ENCODE data around the gene UBE2V1.

The UBE2V1 gene

DNA sequence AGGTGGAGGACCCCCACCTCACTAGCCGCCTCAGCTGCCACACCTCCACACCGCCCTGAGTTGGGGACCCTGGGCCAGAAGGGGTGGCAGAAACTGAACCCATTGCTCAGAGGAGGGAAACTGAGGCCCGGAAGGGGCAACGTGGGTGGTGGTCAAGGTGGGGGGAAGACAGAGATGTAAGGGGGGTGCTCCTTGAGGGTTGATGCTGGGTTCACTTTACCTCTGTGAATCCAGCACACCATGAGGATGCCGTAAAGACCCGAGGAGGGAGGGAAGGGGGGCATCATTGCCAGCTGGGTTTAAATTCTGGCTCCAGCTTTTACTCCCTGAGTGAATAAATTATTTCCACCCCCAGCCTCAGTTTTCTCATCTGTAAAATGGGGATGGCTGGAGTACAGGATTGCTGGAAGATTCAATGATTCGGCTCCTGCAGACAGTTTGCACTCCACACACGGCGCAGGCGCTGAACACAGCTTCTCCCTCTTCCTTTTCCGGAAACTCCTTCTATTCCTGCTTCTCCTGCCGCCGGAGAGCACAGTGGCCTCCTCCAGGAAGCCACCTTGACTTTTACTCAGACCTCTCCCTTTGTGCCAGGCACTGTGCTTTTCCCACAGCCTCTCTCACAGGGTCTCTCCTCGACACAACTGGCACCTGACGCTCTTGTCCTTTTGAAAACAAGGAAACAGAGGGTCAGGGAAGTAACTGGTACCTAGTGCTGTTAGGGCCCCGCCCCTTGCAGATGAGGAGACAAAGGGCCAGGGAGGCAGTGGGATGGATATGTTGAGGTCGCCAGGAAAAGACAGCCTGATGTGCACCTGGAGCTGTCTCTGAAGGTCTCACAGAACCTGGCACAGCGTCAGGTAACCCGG lies 59.4 kb downstream of the UBE2V1 start:
- no peak overlapping the region for H3K9ac ChIP-seq (ENCODE audit: insufficient read length, low read depth)
- no peak for TF ChIP-seq YY1 (IDR thresholded peaks at IDR 0.05; ENCODE audit: insufficient read depth, insufficient read length)
- TF ChIP-seq SUZ12 (IDR thresholded peaks at IDR 0.05; ENCODE audit: extremely low read depth, insufficient read depth, insufficient read length), result no peak
- no peak for TF ChIP-seq ZNF274 (IDR thresholded peaks at IDR 0.05; ENCODE audit: low read depth, low read length)

GRCh38 chr20:50052550-50053361 lies 60.2 kb downstream of the UBE2V1 start:
- Histone ChIP-seq H3K4me3 (ENCODE audit: insufficient read length, low read depth) (no peak overlapping the region), H3K4me1 (ENCODE audit: insufficient read depth, insufficient read length) (peaks cover 14% of the 10 kb centered on the region), H3K36me3 (ENCODE audit: insufficient read depth, insufficient read length, low read length) (no peaks in the 10 kb centered on the region), H3K9me3 (ENCODE audit: insufficient read depth, low read length) (no peaks in the 10 kb centered on the region), H3K27me3 (ENCODE audit: insufficient read depth, insufficient read length) (no peaks in the 10 kb centered on the region), H3K9ac (ENCODE audit: insufficient read length, low read depth) (no peak overlapping the region)
- DNase-seq (ENCODE audit: low read depth, low spot score), result no peak
- TF ChIP-seq SUZ12 (IDR thresholded peaks at IDR 0.05; ENCODE audit: extremely low read depth, insufficient read depth, insufficient read length), result no peak
- TF ChIP-seq YY1 (IDR thresholded peaks at IDR 0.05; ENCODE audit: insufficient read depth, insufficient read length), result no peak
- TF ChIP-seq ZNF274 (IDR thresholded peaks at IDR 0.05; ENCODE audit: low read depth, low read length), result no peak

More for the DNA sequence above, 59.4 kb downstream of the UBE2V1 start:
- no peaks in the 10 kb centered on the region for H3K9me3 ChIP-seq (ENCODE audit: insufficient read depth, low read length)
- peaks cover 14% of the 10 kb centered on the region for H3K4me1 ChIP-seq (ENCODE audit: insufficient read depth, insufficient read length)
- H3K4me3 ChIP-seq (ENCODE audit: insufficient read length, low read depth), result no peak overlapping the region
- H3K27me3 ChIP-seq (ENCODE audit: insufficient read depth, insufficient read length), result no peaks in the 10 kb centered on the region
- DNase-seq (ENCODE audit: low read depth, low spot score), result no peak
- H3K36me3 ChIP-seq (ENCODE audit: insufficient read depth, insufficient read length, low read length), result no peaks in the 10 kb centered on the region

DNA sequence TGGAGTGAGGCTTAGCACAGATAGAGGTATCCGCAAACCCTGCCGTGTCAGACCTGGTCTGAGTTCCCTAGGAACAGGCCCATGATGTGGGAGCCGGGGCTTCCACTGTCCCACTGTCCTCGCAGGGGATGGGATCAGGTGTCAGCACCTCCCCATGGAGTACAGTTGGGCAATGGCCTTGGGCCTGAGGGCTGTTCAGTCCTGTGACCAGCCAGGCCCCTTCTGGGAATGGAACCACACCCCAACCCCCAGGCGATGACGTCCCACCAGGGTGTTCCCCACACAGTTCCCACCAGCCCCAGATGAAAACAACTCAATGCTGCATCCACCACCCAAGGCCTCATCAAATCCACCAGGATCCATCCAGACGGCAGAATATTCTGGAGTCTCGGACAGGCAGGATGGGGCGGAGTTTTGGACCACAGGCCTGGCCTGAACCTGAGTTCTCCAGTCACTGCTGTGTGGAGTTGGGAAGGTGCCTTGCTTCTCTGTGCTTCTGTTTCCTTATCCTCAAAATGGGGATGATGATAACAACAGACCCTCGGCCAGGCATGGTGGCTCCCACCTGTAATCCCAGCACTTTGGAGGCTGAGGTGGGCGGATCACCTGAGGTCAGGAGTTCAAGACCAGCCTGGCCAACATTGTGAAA lies 62.2 kb downstream of the UBE2V1 start:
- H3K36me3 ChIP-seq (ENCODE audit: insufficient read depth, insufficient read length, low read length), result no peaks in the 10 kb centered on the region
- no peaks in the 10 kb centered on the region for H3K9me3 ChIP-seq (ENCODE audit: insufficient read depth, low read length)
- DNase-seq (ENCODE audit: low read depth, low spot score), result no peak
- no peak overlapping the region for H3K9ac ChIP-seq (ENCODE audit: insufficient read length, low read depth)
- H3K27me3 ChIP-seq (ENCODE audit: insufficient read depth, insufficient read length), result no peaks in the 10 kb centered on the region
- H3K4me1 ChIP-seq (ENCODE audit: insufficient read depth, insufficient read length), result peaks cover 19% of the 10 kb centered on the region
- H3K4me3 ChIP-seq (ENCODE audit: insufficient read length, low read depth), result no peak overlapping the region
- TF ChIP-seq SUZ12 (IDR thresholded peaks at IDR 0.05; ENCODE audit: extremely low read depth, insufficient read depth, insufficient read length) (no peak), ZNF274 (IDR thresholded peaks at IDR 0.05; ENCODE audit: low read depth, low read length) (no peak), YY1 (IDR thresholded peaks at IDR 0.05; ENCODE audit: insufficient read depth, insufficient read length) (no peak)

DNA sequence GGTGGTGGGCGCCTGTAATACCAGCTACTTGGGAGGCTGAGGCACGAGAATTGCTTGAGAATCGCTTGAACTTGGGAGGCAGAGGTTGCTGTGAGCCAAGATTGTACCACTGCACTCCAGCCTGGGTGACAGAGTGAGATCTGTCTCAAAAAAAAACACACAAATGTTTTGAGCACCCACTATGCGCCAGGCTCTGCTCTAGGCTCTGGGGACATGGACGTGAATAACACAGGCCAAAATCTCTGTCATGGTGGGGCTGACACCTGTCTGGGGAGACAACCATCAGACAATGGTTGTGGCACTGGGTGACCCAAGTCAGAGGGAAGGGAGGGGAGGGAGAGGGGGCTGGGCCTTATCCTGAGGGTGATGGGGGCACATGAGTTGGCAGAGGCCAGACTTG lies 62.7 kb downstream of the UBE2V1 start:
- Histone ChIP-seq H3K36me3 (ENCODE audit: insufficient read depth, insufficient read length, low read length) (no peaks in the 10 kb centered on the region), H3K9ac (ENCODE audit: insufficient read length, low read depth) (no peak overlapping the region), H3K4me3 (ENCODE audit: insufficient read length, low read depth) (no peak overlapping the region), H3K9me3 (ENCODE audit: insufficient read depth, low read length) (no peaks in the 10 kb centered on the region), H3K4me1 (ENCODE audit: insufficient read depth, insufficient read length) (peaks cover 19% of the 10 kb centered on the region), H3K27me3 (ENCODE audit: insufficient read depth, insufficient read length) (no peaks in the 10 kb centered on the region)
- DNase-seq (ENCODE audit: low read depth, low spot score), result no peak
- no peak for TF ChIP-seq SUZ12 (IDR thresholded peaks at IDR 0.05; ENCODE audit: extremely low read depth, insufficient read depth, insufficient read length)
- TF ChIP-seq YY1 (IDR thresholded peaks at IDR 0.05; ENCODE audit: insufficient read depth, insufficient read length), result no peak
- TF ChIP-seq ZNF274 (IDR thresholded peaks at IDR 0.05; ENCODE audit: low read depth, low read length), result no peak

DNA sequence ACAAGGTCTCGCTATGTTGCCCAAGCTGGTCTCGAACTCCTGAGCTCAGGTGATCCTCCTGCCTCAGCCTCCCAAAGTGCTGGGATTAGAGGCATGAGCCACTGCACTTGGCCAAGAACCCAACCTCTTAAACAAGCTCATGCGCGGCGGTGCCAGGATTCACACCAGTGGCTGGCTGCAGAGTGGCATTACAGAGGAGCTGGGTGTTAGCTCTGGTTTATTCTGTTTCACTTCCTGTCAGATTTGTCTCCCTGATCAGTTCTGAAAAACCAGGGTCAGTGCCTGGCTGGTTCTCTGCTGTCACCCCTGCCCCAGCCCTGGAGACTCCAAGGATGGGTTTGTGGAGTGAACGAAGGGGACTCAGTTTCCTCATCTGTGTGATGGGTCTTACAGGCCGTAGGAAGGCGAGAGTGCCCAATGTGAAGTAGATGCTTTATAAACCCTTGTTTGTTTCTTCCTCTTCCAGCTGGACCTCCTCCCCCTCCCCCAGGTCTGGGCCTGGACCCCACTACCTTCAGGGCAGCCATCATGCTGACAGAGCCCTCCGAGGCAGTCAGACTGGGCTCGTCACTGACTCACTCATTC lies 63.4 kb downstream of the UBE2V1 start:
- no peak overlapping the region for H3K4me3 ChIP-seq (ENCODE audit: insufficient read length, low read depth)
- H3K4me1 ChIP-seq (ENCODE audit: insufficient read depth, insufficient read length), result peaks cover 20% of the 10 kb centered on the region
- H3K36me3 ChIP-seq (ENCODE audit: insufficient read depth, insufficient read length, low read length), result no peaks in the 10 kb centered on the region
- DNase-seq (ENCODE audit: low read depth, low spot score), result no peak
- H3K9me3 ChIP-seq (ENCODE audit: insufficient read depth, low read length), result no peaks in the 10 kb centered on the region
- no peaks in the 10 kb centered on the region for H3K27me3 ChIP-seq (ENCODE audit: insufficient read depth, insufficient read length)
- TF ChIP-seq ZNF274 (IDR thresholded peaks at IDR 0.05; ENCODE audit: low read depth, low read length), result no peak
- TF ChIP-seq SUZ12 (IDR thresholded peaks at IDR 0.05; ENCODE audit: extremely low read depth, insufficient read depth, insufficient read length), result no peak
- no peak for TF ChIP-seq YY1 (IDR thresholded peaks at IDR 0.05; ENCODE audit: insufficient read depth, insufficient read length)
- no peak overlapping the region for H3K9ac ChIP-seq (ENCODE audit: insufficient read length, low read depth)

DNA sequence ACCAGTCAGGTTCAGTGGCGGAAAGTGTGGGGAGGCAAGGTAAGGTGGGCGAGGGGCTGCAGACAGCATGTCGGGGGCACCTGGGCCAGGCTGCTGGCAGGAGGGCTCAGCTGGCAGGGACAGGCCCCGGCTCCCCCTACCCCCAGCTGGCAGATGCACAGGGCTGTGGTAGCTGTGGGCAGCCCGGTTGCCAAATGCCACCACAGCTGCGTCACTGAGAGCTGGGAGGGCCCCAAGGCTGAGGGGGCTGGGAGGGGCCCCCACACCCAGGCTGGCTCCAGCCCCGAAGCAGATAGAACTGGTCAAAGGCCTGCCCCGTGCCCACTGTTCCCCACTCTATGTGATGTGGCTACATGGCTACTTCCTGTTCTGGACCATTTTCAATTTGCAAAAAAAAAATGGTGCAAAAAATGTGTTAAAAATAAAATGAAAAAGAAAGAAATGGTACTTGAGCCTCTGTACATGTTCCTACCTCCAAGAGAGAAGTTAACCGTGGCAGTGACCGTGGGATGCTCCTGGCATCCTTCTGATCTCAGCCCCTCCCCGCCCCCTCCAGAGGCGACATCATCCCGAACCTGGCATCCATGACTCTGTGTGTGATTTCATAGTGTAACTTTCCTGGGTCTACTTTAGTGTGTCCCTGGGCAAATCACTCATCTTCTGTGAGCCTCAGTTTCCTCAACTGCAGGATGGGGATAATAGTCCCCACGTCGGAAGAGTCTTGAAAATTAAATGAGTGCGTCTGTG lies 64.4 kb downstream of the UBE2V1 start:
- TF ChIP-seq SUZ12 (IDR thresholded peaks at IDR 0.05; ENCODE audit: extremely low read depth, insufficient read depth, insufficient read length) (no peak), ZNF274 (IDR thresholded peaks at IDR 0.05; ENCODE audit: low read depth, low read length) (no peak), YY1 (IDR thresholded peaks at IDR 0.05; ENCODE audit: insufficient read depth, insufficient read length) (no peak)
- DNase-seq (ENCODE audit: low read depth, low spot score), result no peak
- H3K36me3 ChIP-seq (ENCODE audit: insufficient read depth, insufficient read length, low read length), result no peaks in the 10 kb centered on the region
- no peaks in the 10 kb centered on the region for H3K9me3 ChIP-seq (ENCODE audit: insufficient read depth, low read length)
- H3K4me1 ChIP-seq (ENCODE audit: insufficient read depth, insufficient read length), result peaks cover 22% of the 10 kb centered on the region
- no peak overlapping the region for H3K9ac ChIP-seq (ENCODE audit: insufficient read length, low read depth)
- H3K4me3 ChIP-seq (ENCODE audit: insufficient read length, low read depth), result no peak overlapping the region
- no peaks in the 10 kb centered on the region for H3K27me3 ChIP-seq (ENCODE audit: insufficient read depth, insufficient read length)

All from NT2/D1 (cell line).